Esophagus squamous epithelium (tissue), 5 donors: ENCODE data around the gene KCNJ3. TPM values are rescaled to one million over a fixed set of nuclear protein-coding genes. Genes with fewer than 3 reads are reported as not detected.

Experiments
- DNase-seq: peaks from one replicate; lab custom pipeline; 2025; lab: John Stamatoyannopoulos, UW
- H3K27ac ChIP-seq, 4 donors: fragments of 200-600 bp; sonication (generic); one replicate each; pipeline ENCODE4 v1.5.1; 2016 to 2019; ENCODE audit warnings: mild to moderate bottlenecking in 1 of 4
- H3K27me3 ChIP-seq, 4 donors: fragments of 200-600 bp; sonication (generic); 1 replicate in 3 of 4; 2 replicates in 1 of 4; pipeline versions ENCODE4 v1.5.1 to v1.6.0; 2017 to 2021; ENCODE audit warnings: antibody characterized with exemption in 1 of 4
- H3K36me3 ChIP-seq, 3 donors: fragments of 200-600 bp; sonication (generic); one replicate each; pipeline ENCODE4 v1.5.1; 2016 to 2019
- H3K4me1 ChIP-seq, 3 donors: fragments of 200-600 bp; sonication (generic); one replicate each; pipeline ENCODE4 v1.5.1; 2017 to 2019
- H3K4me3 ChIP-seq, 4 donors: fragments of 200-600 bp; sonication (generic); 1 replicate in 3 of 4; 2 replicates in 1 of 4; pipeline ENCODE4 v1.5.1; 2016 to 2019; ENCODE audit warnings: mild to moderate bottlenecking in 2 of 4, moderate library complexity in 1 of 4
- H3K9me3 ChIP-seq, 3 donors: fragments of 200-600 bp; sonication (generic); one replicate each; pipeline ENCODE4 v1.5.1; 2016 to 2019
- CTCF ChIP-seq, 6 experiments: fragments of 450-650 bp in 4 of 6; fragments of 200-600 bp in 2 of 6; sonication (generic) in 2 of 6; IDR thresholded peaks; one replicate each; pipeline ENCODE4 v1.5.1; 2016 to 2019; ENCODE audit warnings: antibody characterized with exemption in 6 of 6, mild to moderate bottlenecking in 4 of 6, moderate library complexity in 4 of 6
- POLR2A ChIP-seq, 4 donors: fragments of 450-650 bp; IDR thresholded peaks; one replicate each; pipeline ENCODE4 v1.6.1; 2017; ENCODE audit warnings: antibody characterized with exemption in 4 of 4, mild to moderate bottlenecking in 4 of 4, moderate library complexity in 3 of 4
- WGBS, 2 donors: methylation state at CpG; one replicate each; pipeline ENCODE4 v1.1.5; 2018; 5-methylcytosine and 5-hydroxymethylcytosine counted together
- intact Hi-C: fragments of 100-400 bp; cut with DNase I; formaldehyde crosslinking; loops from one replicate; pipeline ENCODE4 v1.15.0; 2022
- total RNA-seq, 4 donors: library from RNA; depleted of rRNA; stranded (reverse); fragments of >200 nt; gene quantifications; one replicate each; pipeline ENCODE4 v1.1.0, GENCODE V29; 2016
- donor health status: DM: yes; HTN: yes; CAD: no.

The KCNJ3 gene
- total RNA-seq, 4 donors from 2014 or later, result not detected

GRCh38 chr2:154673694-154674093, 24.8 kb upstream of the KCNJ3 start:
- Histone ChIP-seq H3K36me3 (no peaks in the 10 kb centered on the region), H3K27ac (no peak overlapping the region), H3K27me3 (no peaks in the 10 kb centered on the region), H3K4me3 (no peak overlapping the region), H3K9me3 (no peaks in the 10 kb centered on the region), H3K4me1 (no peaks in the 10 kb centered on the region)
- no peak for DNase-seq
- TF ChIP-seq POLR2A (IDR thresholded peaks at IDR 0.05) (no peak), CTCF (IDR thresholded peaks at IDR 0.05) (no peak)
- 64 to 66% methylated on average over 3 of the region's 3 CpGs for WGBS, 2 donors
- intact Hi-C loops, result no loop called here

GRCh38 chr2:154677401-154677800, 21.1 kb upstream of the KCNJ3 start:
- Histone ChIP-seq H3K36me3 (no peaks in the 10 kb centered on the region), H3K4me1 (no peaks in the 10 kb centered on the region), H3K27ac (no peak overlapping the region), H3K4me3 (no peak overlapping the region), H3K9me3 (no peaks in the 10 kb centered on the region), H3K27me3 (no peaks in the 10 kb centered on the region)
- intact Hi-C loops, result no loop called here
- DNase-seq, result no peak
- WGBS, 2 donors, result 81 to 89% methylated on average over 3 of the region's 3 CpGs
- TF ChIP-seq POLR2A (IDR thresholded peaks at IDR 0.05) (no peak), CTCF (IDR thresholded peaks at IDR 0.05) (no peak)

- Histone ChIP-seq H3K27me3 (no peaks in the 10 kb centered on the region), H3K9me3 (no peaks in the 10 kb centered on the region), H3K4me1 (no peaks in the 10 kb centered on the region), H3K4me3 (no peak overlapping the region), H3K27ac (no peak overlapping the region), H3K36me3 (no peaks in the 10 kb centered on the region)
- 65% methylated on average over 2 of the region's 2 CpGs for WGBS, 2 donors
- DNase-seq, result no peak
- intact Hi-C loops, result no loop called here
- TF ChIP-seq POLR2A (IDR thresholded peaks at IDR 0.05), result no peak
- TF ChIP-seq CTCF (IDR thresholded peaks at IDR 0.05), result no peak
Measured at GRCh38 chr2:154681741-154682140, 16.8 kb upstream of the KCNJ3 start.

- intact Hi-C loops, result no loop called here
- Histone ChIP-seq H3K36me3 (no peaks in the 10 kb centered on the region), H3K27me3 (peaks cover 0 to 8% (median 0%) of the 10 kb centered on the region in 4 donors), H3K4me1 (no peaks in the 10 kb centered on the region), H3K9me3 (no peaks in the 10 kb centered on the region), H3K4me3 (no peak overlapping the region), H3K27ac (no peak overlapping the region)
- 60 to 62% methylated on average over 3 of the region's 3 CpGs for WGBS, 2 donors
- TF ChIP-seq POLR2A (IDR thresholded peaks at IDR 0.05) (no peak), CTCF (IDR thresholded peaks at IDR 0.05) (no peak)
- no peak for DNase-seq
Measured at GRCh38 chr2:154686162-154686561, 12.3 kb upstream of the KCNJ3 start.

GRCh38 chr2:154688373-154688772, 10.1 kb upstream of the KCNJ3 start:
- intact Hi-C loops, result no loop called here
- no peak for DNase-seq
- Histone ChIP-seq H3K27ac (no peak overlapping the region), H3K9me3 (no peaks in the 10 kb centered on the region), H3K4me1 (no peaks in the 10 kb centered on the region), H3K4me3 (no peak overlapping the region), H3K27me3 (peaks cover 0 to 8% (median 0%) of the 10 kb centered on the region in 4 donors), H3K36me3 (no peaks in the 10 kb centered on the region)
- 79 to 89% methylated on average over 1 of the region's 1 CpG for whole genome bisulfite sequencing, 2 donors
- TF ChIP-seq POLR2A (IDR thresholded peaks at IDR 0.05) (no peak), CTCF (IDR thresholded peaks at IDR 0.05) (no peak)
